DOHH2 (cell line): ENCODE data around the gene SLC6A3.

Experiments used
- EZH2phosphoT487 ChIP-seq: fragments of 200-600 bp; sonication (generic); IDR thresholded peaks from 2 replicates; pipeline ENCODE4 v1.6.1; 2017; ENCODE audit warnings: borderline replicate concordance, mild to moderate bottlenecking, antibody characterized with exemption, low read length, moderate library complexity, mixed read lengths
- TF ChIP-seq, protein P1 (sequence below): fragments of 200-600 bp; sonication (generic); IDR thresholded peaks from one replicate; pipeline ENCODE4 v1.5.1; 2014; ENCODE audit warnings: antibody characterized with exemption, mild to moderate bottlenecking, low read depth, low read length; ENCODE audit not compliant: poor library complexity, severe bottlenecking

DNA sequence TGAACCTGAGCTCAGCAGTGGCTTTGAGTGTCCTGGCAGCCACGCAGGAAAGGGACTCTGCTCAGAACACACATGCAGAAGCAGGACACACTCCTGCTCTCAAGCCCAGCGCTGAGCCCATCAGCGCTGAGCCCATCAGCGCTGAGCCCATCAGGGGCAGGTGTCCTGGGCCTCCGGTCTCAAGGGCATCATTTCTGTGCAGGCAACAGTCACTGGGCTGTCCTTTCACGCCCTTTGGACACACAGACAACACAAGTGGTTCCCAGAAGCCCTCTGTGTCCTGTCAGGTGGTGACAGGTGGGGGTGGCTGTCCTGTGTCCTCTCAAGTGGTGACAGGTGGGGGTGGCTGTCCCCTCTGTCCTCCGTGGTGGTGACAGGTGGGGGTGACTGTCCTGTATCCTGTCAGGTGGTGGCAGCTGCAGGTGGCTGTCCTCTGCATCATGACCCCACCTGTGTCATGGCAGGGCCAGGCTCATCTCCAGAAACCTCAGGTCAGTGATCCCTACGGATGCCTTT is 61.3 kb downstream of the SLC6A3 start:
- TF ChIP-seq, protein P1, sequence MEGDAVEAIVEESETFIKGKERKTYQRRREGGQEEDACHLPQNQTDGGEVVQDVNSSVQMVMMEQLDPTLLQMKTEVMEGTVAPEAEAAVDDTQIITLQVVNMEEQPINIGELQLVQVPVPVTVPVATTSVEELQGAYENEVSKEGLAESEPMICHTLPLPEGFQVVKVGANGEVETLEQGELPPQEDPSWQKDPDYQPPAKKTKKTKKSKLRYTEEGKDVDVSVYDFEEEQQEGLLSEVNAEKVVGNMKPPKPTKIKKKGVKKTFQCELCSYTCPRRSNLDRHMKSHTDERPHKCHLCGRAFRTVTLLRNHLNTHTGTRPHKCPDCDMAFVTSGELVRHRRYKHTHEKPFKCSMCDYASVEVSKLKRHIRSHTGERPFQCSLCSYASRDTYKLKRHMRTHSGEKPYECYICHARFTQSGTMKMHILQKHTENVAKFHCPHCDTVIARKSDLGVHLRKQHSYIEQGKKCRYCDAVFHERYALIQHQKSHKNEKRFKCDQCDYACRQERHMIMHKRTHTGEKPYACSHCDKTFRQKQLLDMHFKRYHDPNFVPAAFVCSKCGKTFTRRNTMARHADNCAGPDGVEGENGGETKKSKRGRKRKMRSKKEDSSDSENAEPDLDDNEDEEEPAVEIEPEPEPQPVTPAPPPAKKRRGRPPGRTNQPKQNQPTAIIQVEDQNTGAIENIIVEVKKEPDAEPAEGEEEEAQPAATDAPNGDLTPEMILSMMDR, result no peak
- no peak for TF ChIP-seq EZH2phosphoT487
